Epithelial cell of prostate (primary cell): ENCODE data around the gene LPIN1.
"Not testable (repeated sequence)": the region's sequence is repeated elsewhere in the genome, so short reads cannot be mapped to it uniquely, and the experiment has no call there.

Experiments used
- DNase-seq: peaks from one replicate; pipeline ENCODE4 v3.0.0-alpha.2; 2011; ENCODE audit warnings: low read depth, low spot score
- H3K27ac ChIP-seq: fragments of 450-650 bp; 2 replicates; pipeline ENCODE4 v1.5.1; 2017; ENCODE audit warnings: mild to moderate bottlenecking

LPIN1 gene

GRCh38 chr2:11858883-11859282, 112.5 kb downstream of the LPIN1 start:
- no peak overlapping the region for H3K27ac ChIP-seq
- no peak for DNase-seq

DNA sequence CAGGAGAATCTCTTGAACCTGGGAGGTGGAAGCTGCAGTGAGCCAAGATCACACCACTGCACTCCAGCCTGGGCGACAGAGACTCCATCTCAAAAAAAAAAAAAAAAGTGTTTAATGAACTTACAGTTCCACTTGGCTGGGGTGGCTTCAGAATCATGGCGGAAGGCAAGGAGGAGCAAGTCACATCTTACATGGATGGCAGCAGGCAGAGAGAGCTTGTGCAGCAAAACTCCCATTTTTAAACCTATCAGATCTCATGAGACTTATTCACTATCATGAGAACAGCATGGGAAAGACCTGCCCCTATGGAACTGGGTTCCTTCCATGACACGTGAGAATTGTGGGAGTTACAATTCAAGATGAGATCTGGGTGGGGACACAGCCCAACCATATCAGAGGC, 113.5 kb downstream of the LPIN1 start:
- not testable (repeated sequence) for DNase-seq, H3K27ac ChIP-seq

- no peak for DNase-seq
- H3K27ac ChIP-seq: no peak overlapping the region
Measured at GRCh38 chr2:11861044-11861443, 114.6 kb downstream of the LPIN1 start.

GRCh38 chr2:11862049-11862448, 115.6 kb downstream of the LPIN1 start:
- no peak overlapping the region for H3K27ac ChIP-seq
- no peak for DNase-seq

DNA sequence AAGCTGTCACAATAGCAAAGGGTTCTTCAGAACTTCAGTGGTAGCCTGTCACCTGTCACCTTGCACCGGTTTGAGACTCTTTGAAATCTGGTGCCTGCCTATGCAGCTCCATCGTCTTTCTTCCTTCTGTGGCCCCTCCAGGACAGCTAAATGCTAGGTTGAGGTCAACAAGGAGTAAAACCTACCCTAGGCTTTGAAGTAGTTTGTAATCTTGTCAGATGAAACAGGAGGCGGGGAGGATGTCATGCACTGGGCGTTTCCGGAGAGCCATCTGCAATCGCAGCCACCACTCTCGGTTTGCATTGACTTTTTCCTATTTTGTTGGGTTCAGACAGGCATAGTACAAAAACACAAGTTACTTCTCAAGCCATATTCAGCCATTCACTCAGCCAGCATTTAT, 116.7 kb downstream of the LPIN1 start:
- no peak overlapping the region for H3K27ac ChIP-seq
- DNase-seq: no peak

DNA sequence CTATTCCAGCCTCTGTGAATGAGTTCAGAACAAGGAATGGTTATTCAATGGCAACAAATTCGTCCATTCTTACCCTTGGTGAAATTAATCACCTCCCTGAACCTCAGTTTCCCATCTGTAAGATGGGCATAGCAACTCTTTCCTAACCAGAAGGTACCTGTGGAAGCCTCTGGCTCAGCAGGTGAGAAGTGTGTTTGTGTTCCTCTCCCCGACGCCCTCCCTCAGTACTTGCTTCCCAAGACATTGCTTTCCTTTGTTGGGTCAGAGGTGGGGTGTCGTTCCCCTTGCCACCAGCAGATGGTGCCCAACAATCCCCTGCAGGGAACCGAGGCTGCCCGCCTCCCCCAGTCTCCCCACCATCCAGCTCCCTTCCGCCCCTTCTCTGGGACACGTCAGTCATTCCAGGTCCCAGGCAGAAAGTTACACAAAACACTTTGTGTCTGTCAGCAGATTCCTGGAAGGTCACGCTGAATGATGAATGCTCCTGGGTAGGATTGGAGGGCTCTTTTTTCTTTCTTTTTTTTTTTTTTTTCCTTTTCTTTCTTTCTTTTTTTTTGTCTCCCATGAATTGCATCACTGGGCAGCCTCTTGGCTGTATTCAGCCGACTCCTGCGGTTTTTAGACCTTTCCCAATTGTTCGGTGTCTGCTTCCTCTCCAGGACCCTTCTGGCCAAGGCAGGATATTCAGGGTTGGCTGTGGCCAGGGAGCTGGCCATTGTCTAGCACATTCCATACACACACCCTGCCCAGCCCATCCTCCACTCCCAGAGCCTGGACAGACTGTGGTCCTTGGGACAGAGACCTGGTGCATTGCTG, 117.3 kb downstream of the LPIN1 start:
- H3K27ac ChIP-seq: no peak overlapping the region
- peak; percentile 24 for DNase-seq

GRCh38 chr2:11864724-11865123, 118.3 kb downstream of the LPIN1 start:
- no peak overlapping the region for H3K27ac ChIP-seq
- no peak for DNase-seq

- H3K27ac ChIP-seq: no peak overlapping the region
- no peak for DNase-seq
Measured at GRCh38 chr2:11865378-11865777, 118.9 kb downstream of the LPIN1 start.

DNA sequence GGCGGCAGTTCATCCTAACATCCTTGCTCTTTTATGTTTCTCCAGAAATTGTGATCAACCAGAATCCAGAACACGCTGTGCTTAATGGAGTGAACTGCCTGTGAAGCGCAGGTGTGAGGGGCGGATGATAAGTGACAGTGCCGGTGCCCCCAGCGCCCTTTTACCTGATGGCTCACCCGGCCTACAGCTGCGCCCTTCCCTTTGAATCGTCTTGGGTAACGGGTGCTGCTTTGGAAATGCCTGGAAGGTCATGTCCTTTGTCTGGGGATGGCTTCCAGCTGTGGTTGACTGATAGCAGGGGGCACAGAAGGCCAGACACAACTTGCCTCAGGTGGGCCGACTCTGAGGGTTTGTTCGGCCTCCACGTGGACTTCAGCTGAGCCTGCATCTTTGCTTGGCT, 119.4 kb downstream of the LPIN1 start:
- H3K27ac ChIP-seq: no peak overlapping the region
- no peak for DNase-seq

DNA sequence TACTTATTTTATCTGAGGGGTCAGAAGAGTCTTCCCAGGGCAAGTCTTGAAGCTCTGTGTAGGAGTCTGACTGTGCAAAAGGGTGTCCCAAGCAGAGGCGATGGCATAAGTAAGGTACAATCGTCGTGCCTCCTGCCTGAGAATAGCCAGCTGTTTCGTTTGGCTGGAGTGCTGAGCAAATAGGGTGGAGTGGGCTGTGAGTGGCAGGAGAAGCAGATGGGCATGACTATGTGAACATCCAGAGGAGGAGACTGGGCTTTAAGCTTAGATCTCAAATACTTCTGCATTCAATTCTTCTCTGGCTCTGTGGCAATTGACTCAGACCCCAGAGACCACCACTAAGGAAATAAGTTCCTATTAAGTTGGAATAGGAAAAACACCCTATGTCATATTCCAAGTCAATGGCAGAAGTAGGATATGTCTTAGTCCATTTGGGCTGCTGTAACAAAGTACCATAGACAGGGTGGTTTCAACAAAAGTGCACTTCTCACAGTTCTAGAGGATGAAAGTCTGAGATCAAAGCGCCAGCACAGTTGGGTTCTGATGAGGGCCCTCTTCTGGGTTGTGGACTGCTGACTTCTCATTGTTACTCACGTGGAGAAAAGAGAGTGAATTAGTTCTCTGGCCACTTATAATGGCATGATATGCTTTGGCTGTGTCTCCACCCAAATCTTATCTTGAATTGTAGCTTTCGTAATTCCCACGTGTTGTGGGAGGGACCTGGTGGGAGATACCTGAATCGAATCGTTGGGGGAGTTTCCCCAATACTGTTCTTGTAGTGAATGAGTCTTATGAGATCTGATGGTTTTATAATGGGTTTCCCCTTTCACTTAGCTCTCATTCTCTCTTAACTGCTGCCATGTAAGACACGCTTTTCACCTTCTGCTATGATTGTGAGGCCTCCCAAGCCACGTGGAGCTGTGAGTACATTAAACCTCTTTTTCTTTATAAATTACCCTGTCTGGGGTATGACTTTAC, 120.2 kb downstream of the LPIN1 start:
- no peak overlapping the region for H3K27ac ChIP-seq
- DNase-seq: no peak

DNA sequence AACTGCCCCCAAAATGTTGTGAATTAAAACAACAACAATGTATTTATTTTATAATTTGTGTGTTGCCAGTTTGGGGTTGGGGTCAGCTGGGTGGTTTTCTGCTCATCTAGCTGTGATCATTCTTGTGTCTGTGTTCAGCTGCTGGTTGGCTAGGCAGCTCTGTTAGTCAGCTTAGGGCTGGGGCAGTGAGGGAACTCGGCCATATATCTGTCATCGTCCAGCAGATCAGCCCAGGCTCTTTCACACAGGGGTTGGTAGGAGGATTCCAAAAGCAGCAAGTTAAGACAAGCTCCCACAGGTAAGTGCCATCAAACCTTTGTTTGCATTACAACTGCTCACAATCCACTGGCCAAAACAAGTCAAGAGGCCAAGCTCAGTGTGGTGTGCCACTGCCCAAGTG, 121.5 kb downstream of the LPIN1 start:
- peak; percentile 68 for DNase-seq
- H3K27ac ChIP-seq: peak overlapping the region; percentile 6

DNA sequence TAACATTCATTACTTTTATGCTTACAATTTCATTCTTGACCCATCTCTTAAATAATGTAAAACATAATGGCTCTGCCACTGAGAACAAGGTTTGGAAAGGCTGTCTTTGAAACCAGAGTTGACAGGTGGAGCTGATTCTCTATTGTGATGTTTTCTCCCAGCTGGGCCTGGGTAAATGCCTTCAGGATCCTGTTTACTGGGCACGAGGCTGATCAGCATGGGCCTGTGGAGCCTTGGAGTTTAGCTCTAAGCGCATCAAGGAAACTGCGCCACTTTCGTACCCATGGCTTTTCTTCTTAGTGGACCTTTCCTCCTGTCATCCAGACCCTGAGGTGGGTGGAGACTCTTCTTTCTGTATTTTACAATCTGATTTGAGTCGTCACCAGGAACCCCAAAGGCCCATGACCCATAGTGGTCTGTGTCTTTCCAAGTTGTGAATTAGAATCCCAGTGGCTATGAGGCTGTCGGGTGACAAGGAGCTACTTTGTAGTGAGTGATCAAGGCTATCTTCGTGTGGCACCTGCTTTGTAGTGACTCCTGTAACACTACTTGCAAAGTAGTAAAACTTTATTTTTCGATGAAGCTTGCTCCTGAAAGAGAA, 123.1 kb downstream of the LPIN1 start:
- DNase-seq: no peak

DNA sequence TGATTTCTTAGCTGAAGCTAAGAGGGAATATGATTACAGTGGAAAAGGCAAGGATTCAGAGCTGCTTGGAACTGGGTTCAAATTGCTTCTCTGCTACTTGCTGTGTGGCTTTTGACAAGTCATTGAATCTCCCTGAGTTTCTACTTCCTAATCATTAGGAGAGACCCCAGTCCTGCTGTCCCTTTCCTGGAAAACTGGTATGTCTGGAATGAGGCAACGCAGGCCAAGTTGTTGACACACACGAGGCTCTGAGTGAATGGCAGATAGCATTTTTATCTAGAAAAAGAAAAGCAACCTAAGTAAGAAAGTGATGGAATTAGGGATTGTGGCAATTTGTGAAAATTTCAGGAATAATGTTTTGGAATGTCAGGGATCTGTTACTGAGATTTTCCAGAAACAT, 123.6 kb downstream of the LPIN1 start:
- DNase-seq: no peak

More for the DNA sequence above, 123.1 kb downstream of the LPIN1 start:
- H3K27ac ChIP-seq: no peak overlapping the region

GRCh38 chr2:11870584-11870983, 124.2 kb downstream of the LPIN1 start:
- no peak for DNase-seq
- H3K27ac ChIP-seq: no peak overlapping the region

More for the DNA sequence above, 123.6 kb downstream of the LPIN1 start:
- no peak overlapping the region for H3K27ac ChIP-seq

DNA sequence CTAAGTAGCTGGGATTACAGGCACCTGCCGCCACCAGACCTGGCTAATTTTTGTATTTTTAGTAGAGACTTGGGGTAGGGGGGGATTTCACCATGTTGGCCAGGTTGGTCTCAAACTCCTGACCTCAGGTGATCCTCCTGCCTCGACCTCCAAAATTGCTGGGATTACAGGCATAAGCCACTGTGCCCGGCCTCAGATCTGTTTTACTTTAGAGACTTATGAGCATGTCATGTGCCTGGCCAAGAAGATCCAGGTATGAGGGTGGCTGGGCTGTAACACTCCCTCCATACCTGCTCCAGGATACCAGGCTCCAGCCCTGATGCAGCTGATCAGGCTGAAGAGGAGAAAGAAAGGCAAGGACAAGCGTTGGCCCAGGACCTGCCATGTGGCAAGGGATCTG, 125.0 kb downstream of the LPIN1 start:
- DNase-seq: no peak
- H3K27ac ChIP-seq: no peak overlapping the region

GRCh38 chr2:11872247-11872947, 126.0 kb downstream of the LPIN1 start:
- no peak for DNase-seq
- H3K27ac ChIP-seq: no peak overlapping the region

- no peak overlapping the region for H3K27ac ChIP-seq
- no peak for DNase-seq
Measured at GRCh38 chr2:11872948-11873269, 126.5 kb downstream of the LPIN1 start.

- no peak for DNase-seq
- H3K27ac ChIP-seq: no peak overlapping the region
Measured at GRCh38 chr2:11873356-11874154, 127.1 kb downstream of the LPIN1 start.

GRCh38 chr2:11874861-11875260, 128.4 kb downstream of the LPIN1 start:
- no peak overlapping the region for H3K27ac ChIP-seq
- DNase-seq: no peak
